HG03457 (cell line): ENCODE results near the gene UEVLD.
A peak's percentile ranks its signal among the peaks of the same experiment; 100 is the strongest.
"Not testable (repeated sequence)": the region's sequence is repeated elsewhere in the genome, so short reads cannot be mapped to it uniquely, and the experiment has no call there.

Source experiments
- ATAC-seq: cut with Tn5 transposase; IDR thresholded peaks from one replicate; pipeline ENCODE4 v1.9.1; 2021; ENCODE audit warnings: moderate number of reproducible peaks; ENCODE audit not compliant: unreplicated experiment

Gene UEVLD

GRCh38 chr11:18588297-18589252, at the start of gene UEVLD:
Gene UEVLD (minus strand): TSS chr11:18588734. CDS start chr11:18588654, 80 bp downstream.
- ATAC-seq = peak; percentile 56

DNA sequence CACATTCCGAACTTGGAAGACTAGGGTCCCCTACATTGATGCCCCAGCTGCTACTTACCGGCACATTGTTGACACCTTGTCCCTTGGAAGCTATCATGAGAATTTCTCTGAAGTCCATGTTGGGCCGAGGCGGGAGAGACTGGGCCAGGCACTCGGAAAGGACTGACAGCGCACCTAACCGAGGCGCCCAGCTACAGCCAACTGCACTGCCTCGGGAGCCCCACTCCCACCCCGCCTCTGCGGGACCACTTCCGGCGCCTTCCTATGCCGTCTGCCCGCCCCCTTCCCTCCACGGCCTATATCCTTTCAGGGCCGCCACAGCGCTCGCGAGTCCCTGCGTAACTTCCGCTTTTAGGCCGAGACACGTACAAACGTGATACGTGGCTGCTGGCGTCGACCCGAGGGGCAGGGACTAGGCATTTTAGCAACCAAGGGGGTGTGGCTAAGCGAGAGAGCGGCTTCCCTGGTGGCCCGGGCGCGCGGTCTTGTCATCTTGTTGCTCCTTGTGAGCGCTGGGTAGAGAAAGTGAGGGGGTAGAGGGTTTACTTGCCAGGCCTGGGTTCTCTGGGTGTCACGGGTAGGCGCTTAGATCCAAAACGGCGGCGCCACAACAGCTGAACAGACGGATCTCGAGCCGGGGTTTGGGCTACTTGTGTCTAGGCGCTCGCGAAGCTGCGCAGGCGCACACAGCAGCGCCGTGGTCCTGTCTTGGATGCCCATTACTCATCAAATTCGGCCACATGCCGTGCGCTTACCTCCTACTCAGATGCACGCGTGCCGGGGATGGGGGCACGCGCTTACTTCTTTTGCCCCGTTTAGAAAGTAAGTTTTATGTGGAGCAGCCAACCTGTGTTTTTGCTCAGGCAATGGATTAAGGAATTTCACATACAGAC, 45.9 kb upstream of the UEVLD start, which contains the start of gene SPTY2D1:
TSS of gene SPTY2D1 (minus strand) at position 203 of the 893 bp plus-strand sequence. CDS start at position 118, 85 bp downstream.
- ATAC-seq = peak; percentile 91

DNA sequence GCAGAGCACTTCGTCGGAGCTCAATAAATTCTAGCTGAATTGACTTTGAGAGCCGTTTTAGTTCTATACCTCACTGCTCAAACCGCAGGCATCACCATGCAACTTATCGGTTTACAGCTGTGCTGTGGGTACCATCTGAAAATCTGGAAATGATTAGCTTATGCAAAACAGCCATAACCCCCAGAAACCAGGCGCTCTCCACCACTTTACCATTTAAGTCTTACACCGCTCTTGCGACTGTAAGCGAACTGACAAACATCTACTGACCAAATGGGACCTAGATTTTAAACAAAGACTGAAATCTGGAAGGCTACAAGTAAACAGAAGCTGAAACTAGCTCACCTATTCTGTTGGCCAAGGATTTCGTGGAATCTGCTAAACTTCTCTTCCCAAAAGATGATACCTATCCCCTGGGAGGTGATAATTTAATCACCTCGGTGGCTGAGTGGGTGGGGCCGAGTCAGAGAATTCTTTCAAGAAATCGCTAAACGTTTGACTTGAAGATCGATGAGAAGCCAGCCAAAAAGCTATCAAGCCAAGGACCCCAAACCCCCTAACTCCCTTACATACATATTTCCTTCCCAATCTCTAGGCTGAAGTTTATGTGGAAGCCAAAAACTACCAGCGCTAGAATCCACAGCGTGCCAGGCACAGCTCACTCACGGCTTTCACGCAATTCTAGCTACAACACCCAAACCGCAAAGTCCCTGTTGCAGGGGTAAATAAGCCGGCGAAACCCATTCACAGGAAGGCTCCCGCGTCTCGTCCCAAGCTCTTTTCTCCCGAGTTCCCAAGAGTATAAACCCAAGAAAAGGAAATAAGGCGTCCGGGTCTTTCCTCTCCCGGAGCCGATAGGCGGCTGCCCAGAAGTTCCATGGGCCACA, 45.0 kb upstream of the UEVLD start:
- peak; percentile 70 for ATAC-seq

DNA sequence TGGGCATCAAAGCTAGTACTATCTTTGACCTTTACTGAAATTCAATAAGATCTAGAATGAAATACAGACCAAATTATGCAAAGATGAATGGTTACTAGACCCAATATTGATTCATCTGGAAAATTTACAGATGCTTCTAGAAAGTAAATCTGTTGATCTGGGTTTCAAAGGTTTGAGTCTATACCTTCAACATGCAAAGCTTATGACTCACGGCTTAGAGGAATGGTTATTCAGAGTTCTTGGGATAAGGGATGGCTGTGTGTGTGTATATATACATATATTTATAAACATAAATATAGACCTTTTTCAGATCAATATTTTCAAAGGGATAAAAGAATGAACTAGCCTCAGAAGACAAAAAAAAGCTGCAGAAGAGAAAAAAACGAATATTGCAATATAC, 44.3 kb upstream of the UEVLD start:
- no peak for ATAC-seq

DNA sequence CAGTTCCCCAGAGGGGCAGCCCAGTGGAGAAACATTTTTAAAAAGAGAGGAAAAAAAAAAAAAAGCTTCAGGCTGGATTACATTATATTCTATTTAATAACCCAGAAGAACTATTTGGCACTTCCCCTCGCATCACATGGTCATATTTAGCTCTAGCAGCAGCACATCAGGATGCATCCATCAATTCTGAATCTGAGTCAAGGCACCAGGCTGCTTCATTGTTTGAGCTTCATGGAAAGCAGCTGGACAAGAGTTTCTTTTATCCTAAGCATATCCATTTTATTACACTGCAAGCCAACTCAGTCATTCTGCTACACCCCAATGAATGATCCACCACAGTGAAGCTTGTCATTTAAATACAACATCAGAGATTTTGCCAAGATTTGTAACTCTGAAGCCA, 35.6 kb upstream of the UEVLD start:
- ATAC-seq = no peak

DNA sequence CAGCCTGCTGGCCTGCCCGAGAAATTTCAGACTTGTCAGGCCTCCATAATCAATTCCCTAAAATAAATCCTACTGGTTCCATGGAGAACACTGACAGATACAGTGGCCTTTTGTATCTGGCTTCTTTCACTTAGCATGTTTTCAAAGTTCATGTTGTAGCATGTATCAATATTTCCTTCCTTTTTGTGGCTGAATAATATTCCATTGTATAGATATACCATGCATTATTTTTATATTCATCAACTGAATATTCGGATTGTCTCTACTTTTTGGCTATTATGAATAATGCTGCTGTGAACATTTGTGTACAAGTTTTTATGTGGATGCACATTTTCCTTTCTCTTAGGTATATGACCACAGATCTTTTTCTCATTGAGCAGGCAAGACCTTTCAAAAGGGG, 35.2 kb upstream of the UEVLD start:
- ATAC-seq = no peak

GRCh38 chr11:18618342-18619025, 29.9 kb upstream of the UEVLD start:
- ATAC-seq = no peak

GRCh38 chr11:18617688-18618341, 29.3 kb upstream of the UEVLD start:
- no peak for ATAC-seq

DNA sequence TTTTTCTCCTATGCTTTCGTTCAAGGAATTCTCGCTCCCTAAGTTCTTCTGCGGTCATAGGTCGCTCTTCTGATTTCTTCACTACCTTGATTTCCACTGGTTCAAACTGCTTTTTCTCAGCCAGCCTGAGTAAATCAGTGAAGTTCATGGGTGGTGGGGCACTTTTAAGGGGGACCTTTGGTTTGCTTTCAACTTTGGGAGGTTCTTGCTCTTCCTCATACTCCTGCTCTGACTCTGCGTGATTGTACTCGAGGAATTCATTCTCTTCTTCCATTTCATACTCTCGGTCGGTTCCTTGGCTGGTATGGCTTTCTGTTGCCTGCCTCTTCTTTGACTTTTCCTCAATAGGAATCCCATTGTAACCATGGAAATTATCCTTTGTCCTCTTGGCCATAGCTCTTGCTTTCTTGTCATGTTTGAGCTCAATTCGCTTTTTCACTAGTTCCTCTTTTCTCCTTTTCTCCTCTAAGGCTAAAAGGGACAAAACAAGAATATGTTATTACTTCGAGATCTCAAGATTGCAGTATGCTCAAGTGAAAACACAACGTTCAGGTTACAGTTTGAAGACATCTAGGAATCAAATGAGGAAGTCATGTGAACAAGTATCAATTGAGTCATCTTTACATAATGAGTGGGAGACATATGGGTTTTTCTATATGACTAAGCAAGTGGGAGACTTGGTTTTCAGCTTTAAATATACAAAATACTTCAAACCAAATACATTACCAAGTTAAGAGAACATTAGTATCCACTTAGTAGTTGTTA, 27.3 kb upstream of the UEVLD start:
- peak; percentile 81 for ATAC-seq

- no peak for ATAC-seq
Observed at GRCh38 chr11:18614667-18615066, 26.1 kb upstream of the UEVLD start.

DNA sequence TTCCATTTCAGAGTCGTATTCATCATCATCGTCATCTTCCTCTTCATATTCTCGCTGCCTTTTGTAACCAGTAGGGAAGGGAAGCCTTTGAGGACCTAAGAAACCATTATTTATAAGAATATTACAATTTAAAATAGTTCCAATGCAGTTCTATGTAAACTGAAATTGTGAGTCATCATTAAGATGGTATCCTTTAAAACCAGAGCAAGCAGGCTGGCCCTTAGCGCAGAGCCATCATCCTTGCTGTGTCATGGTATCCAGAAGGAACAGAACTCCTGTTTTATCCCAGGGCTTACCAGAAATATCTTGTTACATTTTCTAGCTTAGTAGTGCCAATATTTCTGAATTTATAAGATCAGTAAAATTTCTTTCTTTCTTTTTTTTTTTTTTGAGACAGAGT, 23.9 kb upstream of the UEVLD start:
- no peak for ATAC-seq

GRCh38 chr11:18611196-18611595, 22.7 kb upstream of the UEVLD start:
- ATAC-seq = no peak

DNA sequence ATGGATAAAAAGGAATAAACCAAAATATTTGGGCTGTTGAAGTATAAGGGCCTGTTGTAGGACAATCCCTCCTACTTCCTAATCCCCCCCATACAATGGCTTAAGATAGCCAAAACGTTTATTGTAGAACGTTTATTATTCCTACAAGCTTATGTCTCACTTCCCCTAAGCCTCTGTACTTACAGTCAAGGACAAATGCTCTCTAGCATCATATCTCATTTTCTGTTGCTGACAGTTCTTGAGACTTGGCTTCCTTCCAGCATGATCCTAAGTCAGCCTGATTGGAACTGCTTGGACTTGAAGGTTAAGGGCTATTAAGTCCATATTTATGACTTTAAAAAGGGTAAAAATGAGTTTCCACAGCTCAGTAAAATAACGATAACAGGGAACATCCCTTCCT, 19.8 kb upstream of the UEVLD start:
- no peak for ATAC-seq

DNA sequence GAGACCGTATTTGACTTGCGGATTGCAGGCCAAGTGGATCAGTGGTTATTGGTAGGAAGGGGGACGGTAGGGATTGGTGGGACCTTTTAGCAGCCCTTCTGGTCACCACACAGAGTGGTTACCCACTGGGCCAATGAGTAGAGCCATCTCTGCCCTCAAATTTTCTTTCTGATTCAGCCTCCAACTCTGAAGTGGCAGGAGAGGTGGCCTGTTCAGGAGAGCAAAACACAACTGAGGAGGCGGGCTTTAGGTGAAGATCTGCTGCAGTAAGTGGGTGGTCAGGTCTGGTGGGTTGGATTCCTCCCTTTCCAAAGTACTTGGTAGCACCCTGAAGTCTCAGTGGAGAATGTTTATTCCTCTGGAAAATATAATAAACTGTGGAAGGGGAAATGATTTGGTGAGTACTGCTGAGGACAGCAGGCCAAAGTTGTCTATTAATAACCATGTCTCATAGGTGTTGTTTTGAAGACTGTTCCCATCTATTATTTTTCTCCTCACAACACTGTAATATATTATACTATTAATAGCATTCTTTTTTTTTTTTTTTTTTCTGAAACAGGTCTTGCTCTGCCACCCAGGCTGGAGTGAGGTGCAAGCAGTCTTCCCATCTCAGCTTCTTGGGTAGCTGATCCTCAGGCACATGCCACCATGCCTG, 12.5 kb upstream of the UEVLD start:
- ATAC-seq = no peak

GRCh38 chr11:18599739-18600230, 11.3 kb upstream of the UEVLD start, which contains the start of gene MISFA:
Gene MISFA (plus strand): TSS chr11:18599789. CDS start chr11:18599929, 140 bp downstream.
- no peak for ATAC-seq

GRCh38 chr11:18594999-18595749, 6.6 kb upstream of the UEVLD start:
- no peak for ATAC-seq

- not testable (repeated sequence) for ATAC-seq
Observed at GRCh38 chr11:18594088-18594487, 5.6 kb upstream of the UEVLD start.
